Measurements from ENCODE around the gene RORB.

The RORB gene

GRCh38 chr9:74719306-74719705 is 222.2 kb downstream of the RORB start:
- DNase-seq (ENCODE audit: low read depth), result no peak

GRCh38 chr9:74721696-74722660 is 224.8 kb downstream of the RORB start:
- no peak for DNase-seq (ENCODE audit: low read depth)

DNA sequence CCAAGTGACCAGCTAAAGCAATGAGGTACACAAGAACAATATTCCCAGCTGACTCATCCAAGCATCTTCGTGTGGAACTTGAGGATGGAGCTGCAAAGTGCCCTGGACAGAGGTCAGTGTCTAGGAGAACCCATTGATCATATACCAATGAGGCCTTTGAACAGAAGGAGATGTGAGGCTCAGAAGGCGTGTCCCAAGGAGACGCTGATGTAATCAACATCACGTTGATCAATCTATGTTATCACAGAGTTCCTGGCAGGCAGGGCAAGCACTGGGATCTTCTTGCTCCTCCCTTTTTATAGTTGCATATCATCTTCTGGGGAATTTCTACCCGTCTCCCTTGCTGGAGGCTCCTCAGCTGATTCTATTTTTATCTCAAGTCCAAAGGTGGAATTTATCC is 227.2 kb downstream of the RORB start:
- no peak for DNase-seq (ENCODE audit: low read depth)

DNA sequence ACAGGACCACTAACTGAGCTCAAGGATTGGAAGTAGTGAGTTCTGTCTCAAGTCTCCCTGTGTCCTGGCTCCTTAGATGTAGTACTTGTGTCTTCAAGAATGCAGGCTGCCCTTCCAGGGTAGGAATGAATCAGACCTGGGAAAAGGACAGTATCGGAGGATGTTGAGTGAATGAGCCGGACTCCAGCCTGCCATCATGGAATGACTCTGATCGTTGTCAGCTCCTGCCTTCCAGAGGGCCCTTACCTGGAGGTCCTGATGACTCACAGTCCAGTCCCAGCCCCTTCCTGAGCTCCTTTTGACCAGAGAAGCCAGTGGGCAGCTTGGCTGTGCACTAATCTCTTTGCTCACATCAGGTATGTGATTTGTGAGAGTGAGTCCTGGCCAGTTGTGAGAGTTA is 229.4 kb downstream of the RORB start:
- no peak for DNase-seq (ENCODE audit: low read depth)

DNA sequence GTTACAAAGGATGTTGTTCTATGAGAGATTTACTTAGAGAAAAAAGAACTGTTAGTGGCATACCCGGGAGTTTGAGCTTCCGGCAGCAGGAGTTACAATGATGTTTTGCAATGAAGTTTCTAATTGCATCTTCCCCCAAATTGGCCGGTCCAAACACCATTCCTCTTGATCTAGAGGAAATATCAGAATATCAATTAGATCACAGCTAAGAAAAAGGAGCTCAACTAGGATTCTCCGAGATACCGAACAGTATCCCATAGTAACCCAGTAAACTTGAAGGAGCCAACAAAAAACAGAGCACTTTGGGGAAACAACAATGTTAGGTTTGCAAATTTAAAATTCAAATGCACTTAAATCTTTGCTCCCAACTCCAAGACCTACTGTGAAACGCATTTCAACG is 231.0 kb downstream of the RORB start:
- no peak for DNase-seq (ENCODE audit: low read depth)

DNA sequence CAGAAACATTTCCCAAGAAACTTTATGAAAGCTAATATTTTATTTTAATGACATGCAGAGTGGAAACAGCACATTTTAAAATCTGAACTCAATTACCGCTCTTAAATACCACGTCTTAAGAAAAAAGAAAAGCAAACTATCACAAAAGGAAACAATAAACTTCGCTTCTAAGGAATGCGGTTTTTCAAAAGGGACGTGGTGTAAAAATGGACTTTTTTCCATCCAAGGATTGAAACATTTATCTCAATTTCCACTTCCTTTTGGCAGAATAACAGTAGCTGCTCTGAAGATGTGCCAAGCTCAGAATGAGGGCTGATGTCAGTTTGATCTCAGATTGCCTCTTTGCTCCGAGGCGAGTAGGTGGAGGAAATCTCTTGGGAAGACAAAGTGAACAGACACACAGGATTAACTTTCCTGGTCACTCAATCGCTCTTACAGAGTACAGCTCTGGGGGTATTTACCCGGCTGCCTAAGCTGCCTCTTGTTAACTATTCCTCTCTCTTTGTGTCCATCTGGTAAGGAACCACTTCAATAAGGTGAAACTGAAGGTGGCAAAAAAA is 232.1 kb downstream of the RORB start:
- DNase-seq (ENCODE audit: low read depth), result no peak

DNA sequence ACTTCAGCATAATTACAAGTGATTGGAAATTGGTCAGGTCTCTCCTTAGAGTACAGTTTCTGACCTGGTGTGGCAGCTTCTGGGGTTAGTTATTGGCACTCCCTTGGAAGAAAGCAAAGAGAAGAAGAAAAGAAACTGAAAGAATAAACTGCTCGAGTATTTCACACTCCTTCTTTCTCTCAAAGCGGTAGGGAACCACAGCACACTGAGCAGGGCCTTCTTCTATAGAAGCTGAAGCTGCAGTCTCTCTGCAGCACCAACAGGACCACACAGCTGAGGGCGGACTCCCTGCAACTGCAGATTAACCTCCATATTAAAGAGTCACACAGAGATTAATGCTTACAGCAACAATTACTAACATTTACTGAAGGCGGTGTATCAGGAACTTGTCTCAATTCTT is 238.6 kb downstream of the RORB start:
- no peak for DNase-seq (ENCODE audit: low read depth)

GRCh38 chr9:74736646-74737045 is 239.5 kb downstream of the RORB start:
- no peak for DNase-seq (ENCODE audit: low read depth)

DNA sequence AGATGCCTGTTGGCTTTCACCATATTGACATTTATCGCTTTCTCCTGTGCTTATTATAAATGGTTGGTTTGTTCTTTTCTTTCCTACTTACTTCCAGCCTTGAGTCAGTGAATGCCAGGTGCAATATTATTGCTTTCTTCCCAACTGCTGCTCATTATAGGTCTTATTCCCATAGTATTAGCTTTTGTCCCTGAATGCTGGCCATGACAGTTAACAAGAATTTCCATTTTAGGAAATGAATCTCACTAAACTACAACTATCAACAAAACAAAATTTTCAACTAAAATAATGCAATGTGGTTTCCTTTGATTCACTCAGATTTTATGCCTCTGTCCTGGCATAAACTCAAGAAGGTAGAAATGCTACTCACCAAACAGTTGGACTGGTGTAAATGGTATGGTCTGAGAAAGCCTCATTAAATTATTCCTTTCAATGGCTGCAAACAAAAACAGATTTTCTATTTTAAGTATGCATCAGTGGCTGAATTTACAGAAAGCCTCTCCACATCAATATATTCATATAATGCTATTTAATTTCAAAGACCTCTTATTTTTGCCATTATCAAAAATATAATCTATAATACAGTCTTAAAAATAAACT is 245.2 kb downstream of the RORB start:
- DNase-seq (ENCODE audit: low read depth), result no peak

Data from activated T-cell treated with anti-CD3 and anti-CD28 coated beads for 48 hours (primary cell).